ENCODE results near the gene ZNF17.

The ZNF17 gene

GRCh38 chr19:57441979-57442752 lies 31.2 kb downstream of the ZNF17 start:
- Histone ChIP-seq H3K9me3 (ENCODE audit: insufficient read depth, low read length) (no peaks in the 10 kb centered on the region), H3K27me3 (ENCODE audit: low read length) (no peaks in the 10 kb centered on the region), H3K4me3 (ENCODE audit: insufficient read depth, low read length, poor library complexity, severe bottlenecking) (no peak overlapping the region), H2AFZ (ENCODE audit: low read depth, low read length, severe bottlenecking) (no peak overlapping the region), H3K9ac (ENCODE audit: low read length) (no peak overlapping the region), H3K36me3 (ENCODE audit: low read length) (no peaks in the 10 kb centered on the region), H3K79me2 (ENCODE audit: insufficient read depth, low read length) (peaks cover 40% of the 10 kb centered on the region), H3K4me2 (ENCODE audit: low read depth, low read length, poor library complexity, severe bottlenecking) (no peak overlapping the region), H3K9me2 (replicated peaks; ENCODE audit: insufficient read depth, low read length) (no peaks in the 10 kb centered on the region), H3K27ac (ENCODE audit: low read depth, low read length) (no peak overlapping the region), H4K20me1 (ENCODE audit: low read depth, low read length) (no peaks in the 10 kb centered on the region), H3F3A (ENCODE audit: insufficient read depth) (no peaks in the 10 kb centered on the region)
- no peak for TF ChIP-seq EZH2phosphoT487 (conservative IDR thresholded peaks at IDR 0.05; ENCODE audit: low read length)
- TF ChIP-seq CTCF (IDR thresholded peaks at IDR 0.05; ENCODE audit: insufficient read depth, low read length, poor library complexity, severe bottlenecking): no peak

GRCh38 chr19:57443121-57443696 lies 32.2 kb downstream of the ZNF17 start:
- H3F3A ChIP-seq (ENCODE audit: insufficient read depth): no peaks in the 10 kb centered on the region
- H3K27ac ChIP-seq (ENCODE audit: low read depth, low read length): no peak overlapping the region
- H3K36me3 ChIP-seq (ENCODE audit: low read length): no peaks in the 10 kb centered on the region
- H3K79me2 ChIP-seq (ENCODE audit: insufficient read depth, low read length): peaks cover 31% of the 10 kb centered on the region
- H3K4me2 ChIP-seq (ENCODE audit: low read depth, low read length, poor library complexity, severe bottlenecking): no peak overlapping the region
- no peak overlapping the region for H3K4me3 ChIP-seq (ENCODE audit: insufficient read depth, low read length, poor library complexity, severe bottlenecking)
- no peaks in the 10 kb centered on the region for H3K27me3 ChIP-seq (ENCODE audit: low read length)
- TF ChIP-seq EZH2phosphoT487 (conservative IDR thresholded peaks at IDR 0.05; ENCODE audit: low read length) (no peak), CTCF (IDR thresholded peaks at IDR 0.05; ENCODE audit: insufficient read depth, low read length, poor library complexity, severe bottlenecking) (no peak)
- H3K9ac ChIP-seq (ENCODE audit: low read length): no peak overlapping the region
- no peak overlapping the region for H2AFZ ChIP-seq (ENCODE audit: low read depth, low read length, severe bottlenecking)
- H4K20me1 ChIP-seq (ENCODE audit: low read depth, low read length): no peaks in the 10 kb centered on the region
- H3K9me3 ChIP-seq (ENCODE audit: insufficient read depth, low read length): no peaks in the 10 kb centered on the region
- no peaks in the 10 kb centered on the region for H3K9me2 ChIP-seq (replicated peaks; ENCODE audit: insufficient read depth, low read length)

DNA sequence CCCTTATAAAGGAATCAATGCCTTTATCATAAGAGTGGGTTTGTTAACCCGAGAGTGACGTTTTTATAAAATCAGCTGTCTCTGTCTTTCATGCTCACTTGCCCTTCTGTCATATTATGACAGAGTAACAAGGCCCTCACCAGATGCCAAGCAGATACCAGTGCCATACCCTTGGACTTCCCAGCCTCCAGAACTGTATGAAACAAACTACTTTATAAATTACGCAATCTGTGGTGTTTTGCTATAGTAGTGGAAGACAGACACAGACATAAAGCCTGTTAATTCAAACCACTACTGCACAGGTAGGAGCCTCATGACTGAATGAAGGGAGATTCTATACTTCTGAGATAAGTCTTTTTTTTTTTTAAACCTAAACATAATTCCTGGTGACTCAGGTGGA lies 41.3 kb downstream of the ZNF17 start:
- Histone ChIP-seq H3K9ac (ENCODE audit: low read length) (no peak overlapping the region), H3K9me2 (replicated peaks; ENCODE audit: insufficient read depth, low read length) (no peaks in the 10 kb centered on the region), H3K4me2 (ENCODE audit: low read depth, low read length, poor library complexity, severe bottlenecking) (no peak overlapping the region), H3K27me3 (ENCODE audit: low read length) (no peaks in the 10 kb centered on the region), H4K20me1 (ENCODE audit: low read depth, low read length) (no peaks in the 10 kb centered on the region), H3K36me3 (ENCODE audit: low read length) (no peaks in the 10 kb centered on the region), H2AFZ (ENCODE audit: low read depth, low read length, severe bottlenecking) (no peak overlapping the region), H3K27ac (ENCODE audit: low read depth, low read length) (no peak overlapping the region), H3K9me3 (ENCODE audit: insufficient read depth, low read length) (no peaks in the 10 kb centered on the region), H3F3A (ENCODE audit: insufficient read depth) (no peaks in the 10 kb centered on the region), H3K79me2 (ENCODE audit: insufficient read depth, low read length) (no peaks in the 10 kb centered on the region), H3K4me3 (ENCODE audit: insufficient read depth, low read length, poor library complexity, severe bottlenecking) (no peak overlapping the region)
- no peak for TF ChIP-seq EZH2phosphoT487 (conservative IDR thresholded peaks at IDR 0.05; ENCODE audit: low read length)
- no peak for TF ChIP-seq CTCF (IDR thresholded peaks at IDR 0.05; ENCODE audit: insufficient read depth, low read length, poor library complexity, severe bottlenecking)
